ENCODE measurements around the gene FRYL.
A peak's percentile ranks its signal among the peaks of the same experiment; 100 is the strongest.
"Not testable (repeated sequence)": the region's sequence is repeated elsewhere in the genome, so short reads cannot be mapped to it uniquely, and the experiment has no call there.

Gene FRYL

DNA sequence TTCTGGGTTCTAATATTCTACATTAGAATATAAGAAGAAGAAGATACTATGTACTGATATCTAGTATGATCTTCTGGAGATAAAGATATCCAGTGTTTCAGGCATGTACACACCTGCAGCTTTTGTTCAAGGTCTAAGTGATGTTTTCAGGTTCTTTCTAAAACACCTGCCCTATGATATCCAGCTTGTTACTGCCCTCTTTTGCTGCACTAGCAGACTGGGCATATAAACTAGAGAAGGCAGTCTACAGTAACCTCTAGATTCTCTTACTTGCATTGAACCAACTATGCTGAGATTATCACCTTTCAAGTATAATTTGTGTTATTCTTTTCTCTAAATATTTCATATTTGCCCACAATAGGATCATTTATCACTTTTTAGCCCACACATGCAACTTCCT lies 1.9 kb upstream of the FRYL start:
- DNase-seq = no peak

DNA sequence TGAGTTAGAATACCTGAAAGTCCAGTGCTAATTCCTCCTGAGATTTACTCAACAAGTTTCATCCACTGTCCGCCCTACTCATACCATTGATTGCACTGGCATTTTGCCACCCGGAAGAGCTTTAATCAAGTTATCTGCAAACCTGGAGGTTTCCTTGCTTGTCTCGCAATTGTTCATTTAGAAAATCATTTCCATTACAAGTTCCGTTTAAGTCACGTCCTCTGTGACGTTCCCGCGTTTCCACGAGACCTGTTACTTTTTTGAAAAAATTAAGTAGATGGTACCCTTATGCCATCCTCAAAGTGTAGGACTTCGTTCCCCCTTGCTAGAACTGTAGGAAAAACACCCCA lies 761 bp upstream of the FRYL start:
- DNase-seq = peak; percentile 22 to 28

DNA sequence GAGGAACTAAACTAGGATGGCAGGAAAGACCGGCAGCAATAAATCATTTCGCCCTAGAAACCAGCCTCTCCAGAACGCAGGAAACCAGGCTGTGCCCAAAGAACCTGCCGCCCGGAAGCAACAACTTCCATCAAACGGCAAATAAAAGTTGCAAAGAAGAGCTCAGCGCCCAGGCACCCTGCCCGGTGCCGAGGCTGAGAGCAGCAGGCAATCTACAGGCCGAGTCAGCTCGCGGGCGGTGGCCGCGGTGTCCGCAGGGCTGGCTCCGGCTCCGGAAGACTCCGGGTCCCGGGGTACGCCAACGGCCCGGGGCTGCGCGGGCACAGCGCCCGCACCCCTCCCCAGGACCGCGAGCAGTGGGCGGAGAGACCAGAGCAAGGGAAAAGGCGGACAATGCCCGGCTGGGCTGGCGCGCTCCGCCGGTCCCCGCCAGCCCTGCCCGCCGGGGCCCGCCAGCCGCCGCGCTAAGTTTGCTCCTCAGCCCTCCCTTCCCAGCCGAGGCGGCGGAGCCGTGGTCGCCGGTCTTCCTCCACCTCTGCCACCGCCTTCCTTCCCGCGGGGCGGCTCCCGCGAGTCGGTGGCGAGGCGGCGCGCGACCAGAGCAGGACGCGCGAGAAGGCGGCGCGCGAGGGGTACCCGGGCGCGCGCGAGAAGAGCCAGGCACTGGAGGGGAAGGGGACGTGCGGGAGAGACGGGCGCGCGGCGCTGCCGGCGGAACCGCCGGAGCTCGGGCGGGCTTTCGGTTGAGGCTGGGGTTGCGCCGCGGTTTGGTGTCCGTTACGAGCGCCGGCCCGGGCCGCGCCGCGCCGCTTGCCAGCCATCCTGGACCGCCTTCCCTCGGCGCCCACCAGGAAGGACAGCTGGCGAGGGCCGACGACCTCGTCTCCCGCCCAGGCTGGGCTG lies 733 bp downstream of the FRYL start:
- DNase-seq = peak; percentile 46 to 58

DNA sequence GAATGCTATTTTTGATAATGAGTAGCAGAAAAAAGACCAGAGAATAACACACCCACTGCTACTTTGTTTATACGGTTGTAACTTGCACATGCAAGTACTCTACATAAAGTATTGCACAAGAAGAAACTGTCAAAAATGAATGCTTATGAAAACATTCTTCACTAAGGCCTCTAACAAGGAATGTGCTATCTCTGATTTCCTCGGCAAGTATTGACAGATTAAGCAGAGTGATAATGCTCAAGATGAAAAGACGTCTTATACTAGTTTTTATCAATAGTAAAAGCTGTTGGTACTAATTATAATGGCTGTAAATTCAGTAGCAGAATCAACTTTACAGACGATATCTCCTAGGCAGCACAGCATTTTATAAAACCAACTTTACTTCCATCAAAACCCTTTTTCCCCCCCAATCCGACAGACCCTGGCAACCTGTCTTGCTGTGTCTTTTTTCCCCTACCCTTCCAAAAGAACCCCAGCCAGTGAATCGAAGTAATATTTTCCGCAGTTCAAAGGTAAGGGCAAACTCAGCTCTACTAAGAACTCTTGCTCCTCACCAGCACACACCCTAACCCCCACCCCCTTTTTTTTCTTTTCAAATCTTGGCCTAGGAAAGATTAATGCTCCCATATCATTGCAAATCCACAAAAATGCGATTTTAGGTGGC lies 1.5 kb downstream of the FRYL start:
- DNase-seq = peak in 1 of 2 donors; percentile 25

DNA sequence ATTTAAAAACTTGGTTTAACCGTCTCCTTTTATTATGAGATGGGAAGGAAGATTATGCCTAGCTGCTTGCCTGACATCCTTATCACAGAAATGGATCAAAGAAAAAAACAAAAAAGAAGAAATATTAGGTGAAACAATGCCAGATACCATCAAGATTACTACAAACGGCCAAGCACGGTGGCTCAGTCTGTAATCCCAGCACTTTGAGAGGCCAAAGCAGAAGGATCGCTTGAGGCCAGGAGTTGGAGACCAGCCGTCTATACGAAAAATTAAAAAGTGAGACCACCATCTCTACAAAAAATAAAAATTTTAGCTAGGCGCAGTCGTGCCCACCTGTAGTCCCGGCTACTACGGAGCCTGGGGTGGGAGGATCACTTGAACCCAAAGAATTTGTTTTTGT lies 2.3 kb downstream of the FRYL start:
- no peak for DNase-seq

DNA sequence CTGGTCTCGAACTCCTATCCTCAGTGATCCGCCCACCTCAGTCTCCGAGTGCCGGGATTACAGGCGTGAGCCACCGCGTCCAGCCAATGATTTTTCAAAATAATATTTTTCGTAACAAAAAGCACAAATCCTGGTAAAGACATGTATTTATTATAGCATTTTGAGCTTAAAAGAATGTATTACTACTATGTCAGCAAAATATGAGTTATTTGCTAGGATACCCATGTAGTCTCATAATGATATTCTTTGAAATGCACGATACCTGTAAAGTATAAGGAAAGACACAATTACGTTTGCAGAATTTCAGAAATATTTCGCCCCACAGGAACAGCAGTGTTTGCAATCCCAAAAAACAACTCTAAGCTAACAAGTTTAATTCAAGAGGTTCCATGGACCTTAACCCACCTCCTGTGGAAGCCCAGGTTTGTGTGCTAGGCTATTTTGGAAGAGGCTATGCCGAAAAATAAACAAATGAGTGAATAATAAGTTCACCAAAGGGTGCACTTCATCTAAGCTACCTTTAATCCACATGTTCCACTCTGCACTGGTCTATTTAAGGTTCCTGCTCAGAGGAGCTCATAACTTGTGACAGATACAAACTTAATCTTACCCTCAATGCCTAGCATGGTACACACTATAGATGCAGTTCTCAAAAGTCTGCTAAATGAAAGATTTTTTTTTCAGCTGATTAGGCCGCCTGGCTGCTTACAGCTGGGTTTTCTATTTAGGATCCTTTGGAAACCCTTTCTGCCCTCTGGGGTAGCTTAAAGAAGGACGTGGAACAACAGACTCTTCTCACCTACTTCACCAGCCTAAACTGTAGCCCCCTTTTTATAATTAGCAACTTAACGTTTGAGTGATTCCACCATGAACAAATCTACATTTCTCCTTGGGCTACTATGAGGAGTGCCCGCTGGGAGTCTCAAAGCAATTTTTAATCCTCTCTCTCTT lies 5.0 kb downstream of the FRYL start:
- DNase-seq = no peak

DNA sequence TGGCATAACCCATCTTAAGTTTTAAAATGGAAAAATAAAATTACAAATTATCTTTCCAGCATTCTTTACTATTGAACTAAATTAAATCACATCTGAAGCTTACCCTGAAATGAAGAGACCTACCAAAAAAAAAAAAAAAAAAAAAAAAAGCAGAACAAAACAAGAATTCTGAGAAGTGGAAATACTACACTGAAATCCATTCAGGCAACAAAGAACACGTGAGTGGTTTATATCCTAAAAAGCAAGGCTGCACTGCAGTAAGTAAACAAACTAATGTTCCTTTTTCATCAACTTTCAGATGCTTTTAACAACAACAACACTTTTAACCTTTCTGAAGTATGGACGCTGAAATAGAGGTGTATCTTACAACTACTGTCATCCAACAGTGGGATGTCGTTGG lies 7.5 kb downstream of the FRYL start:
- DNase-seq = no peak

DNA sequence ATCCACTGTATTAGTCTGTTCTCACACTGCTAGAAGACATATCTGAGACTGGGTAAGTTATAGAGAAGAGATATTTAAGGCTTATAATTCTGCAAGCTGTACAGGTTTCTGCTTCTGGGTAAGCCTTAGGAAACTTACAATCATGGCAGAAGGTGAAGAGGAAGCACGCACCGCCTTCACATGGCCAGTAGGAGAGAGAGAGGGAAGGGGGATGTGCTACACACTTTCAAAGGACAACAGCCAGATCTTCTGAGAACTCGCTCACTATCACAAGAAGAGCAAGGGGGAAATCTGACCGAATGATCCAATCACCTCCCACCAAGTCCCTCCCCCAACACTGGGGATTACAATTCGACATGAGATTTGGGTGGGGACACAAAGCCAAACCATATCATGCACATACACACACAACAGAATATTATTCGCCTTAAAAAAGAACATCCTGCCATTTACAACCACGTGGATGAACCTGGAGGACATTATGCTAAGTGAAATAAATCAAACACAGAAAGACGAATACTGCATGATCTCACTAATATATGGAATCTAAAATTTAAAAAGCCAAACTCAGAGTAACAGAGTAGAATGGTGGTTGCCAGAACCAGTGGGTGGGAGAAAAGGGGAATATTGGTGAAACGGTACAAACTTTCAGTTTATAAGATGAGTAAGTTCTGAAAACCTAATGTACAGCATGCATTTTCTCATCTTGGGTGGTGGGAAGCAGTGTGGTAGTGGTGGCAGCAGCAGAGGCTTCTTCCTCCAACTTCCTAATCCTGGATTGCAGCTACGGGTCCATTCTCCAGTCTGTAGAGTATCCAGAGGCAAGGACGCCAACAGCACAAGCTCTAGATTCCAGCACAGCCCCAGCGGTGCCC lies 12.8 kb downstream of the FRYL start:
- DNase-seq = no peak

DNA sequence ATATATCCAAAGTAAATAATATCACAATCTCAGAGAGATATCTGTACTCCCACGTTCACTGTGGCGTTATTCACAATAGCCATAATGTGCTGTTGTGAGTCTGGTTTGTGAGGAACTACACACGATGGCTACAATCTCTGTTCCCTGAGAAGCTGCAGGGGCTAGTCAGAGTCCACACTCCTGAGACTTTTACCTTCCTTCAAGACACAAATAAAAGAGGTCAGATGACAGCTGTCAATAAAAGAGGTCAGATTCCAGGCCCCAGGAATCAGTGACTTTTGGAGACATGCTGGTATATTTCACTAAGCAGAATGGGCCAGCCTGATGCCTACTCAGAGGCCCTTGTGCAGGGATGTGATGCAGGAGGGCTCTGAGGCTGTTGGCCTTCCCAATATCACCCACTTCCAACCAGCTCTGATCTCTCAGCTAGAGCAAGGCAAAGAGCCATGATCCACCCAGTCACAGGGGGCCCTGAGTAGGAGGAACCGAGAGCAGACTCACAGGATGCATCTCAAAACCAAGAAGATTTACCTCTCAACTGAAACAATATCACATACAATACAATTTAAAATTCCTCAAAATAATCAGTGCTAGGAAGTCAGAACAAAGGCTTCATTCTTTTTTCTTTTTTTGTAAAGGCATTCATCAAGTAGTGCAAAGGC lies 13.8 kb downstream of the FRYL start:
- DNase-seq = no peak

DNA sequence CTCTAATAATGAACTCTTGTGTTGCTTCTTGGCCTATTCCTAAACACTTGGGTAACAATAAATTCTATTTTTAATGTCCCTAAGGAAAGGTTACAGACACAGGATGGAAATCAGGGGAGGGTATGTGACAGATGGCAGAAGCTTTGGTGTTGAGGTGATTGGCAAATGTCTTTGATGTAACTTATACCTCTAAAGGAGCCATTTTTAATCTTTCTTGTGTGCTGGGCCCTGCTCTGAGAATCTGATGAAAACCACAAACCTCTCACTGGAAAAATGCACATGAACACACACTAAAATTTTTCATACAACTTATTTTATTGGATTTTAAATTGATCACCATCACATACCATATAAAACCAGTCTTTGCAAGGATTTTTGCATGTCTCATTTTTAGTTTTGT lies 17.7 kb downstream of the FRYL start:
- no peak for DNase-seq

DNA sequence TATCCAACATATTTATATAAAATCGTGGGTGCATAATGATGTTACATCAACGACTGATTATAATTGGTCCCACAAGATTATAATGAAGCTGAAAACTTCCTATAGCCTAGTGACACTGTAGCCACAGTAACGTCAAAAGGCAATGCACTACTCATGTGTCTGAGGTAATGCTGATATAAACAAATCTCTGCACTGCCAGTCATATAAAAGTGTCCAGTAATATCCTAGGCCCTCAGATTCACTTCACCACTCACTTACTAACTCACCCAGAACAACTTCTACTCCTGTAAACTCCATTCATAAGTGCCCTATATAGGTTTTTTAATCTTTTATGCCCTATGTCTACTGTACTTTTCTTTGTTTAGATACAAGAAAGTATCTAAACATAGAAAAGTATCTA lies 18.8 kb downstream of the FRYL start:
- no peak for DNase-seq

DNA sequence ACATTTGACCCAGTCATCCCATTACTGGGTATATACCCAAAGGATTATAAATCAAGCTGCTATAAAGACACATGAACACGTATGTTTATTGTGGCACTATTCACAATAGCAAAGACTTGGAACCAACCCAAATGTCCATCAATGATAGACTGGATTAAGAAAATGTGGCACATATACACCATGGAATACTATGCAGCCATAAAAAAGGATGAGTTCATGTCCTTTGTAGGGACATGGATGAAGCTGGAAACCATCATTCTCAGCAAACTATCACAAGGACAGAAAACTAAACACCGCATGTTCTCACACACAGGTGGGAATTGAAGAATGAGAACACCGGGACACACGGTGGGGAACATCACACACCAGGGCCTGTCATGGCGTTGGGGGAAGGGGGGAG lies 21.4 kb downstream of the FRYL start:
- not testable (repeated sequence) for DNase-seq

DNA sequence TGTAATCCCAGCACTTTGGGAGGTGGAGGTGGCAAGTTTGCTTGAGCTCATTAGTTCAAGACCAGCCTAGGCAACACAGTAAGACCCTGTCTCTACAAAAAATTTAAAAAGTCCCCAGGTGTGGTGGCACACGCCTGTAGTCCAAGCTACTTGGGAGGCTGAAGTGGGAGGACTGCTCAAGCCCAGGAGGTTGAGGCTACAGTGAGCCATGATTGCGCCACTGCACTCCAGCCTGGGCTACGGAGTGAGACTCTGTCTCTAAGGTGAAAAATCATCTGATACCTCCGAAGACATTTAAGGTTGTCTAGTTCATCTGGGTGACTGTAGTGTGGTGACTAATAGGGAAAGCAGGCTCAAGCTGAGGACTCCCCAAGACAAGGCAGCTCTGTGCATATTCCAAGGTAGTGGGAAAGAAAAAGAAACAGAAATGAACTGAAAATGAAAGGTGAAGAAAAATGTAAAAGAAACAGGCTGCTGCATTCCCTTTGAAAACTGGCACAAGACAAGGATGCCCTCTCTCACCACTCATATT lies 23.3 kb downstream of the FRYL start:
- DNase-seq = peak in 1 of 2 donors; percentile 22

DNA sequence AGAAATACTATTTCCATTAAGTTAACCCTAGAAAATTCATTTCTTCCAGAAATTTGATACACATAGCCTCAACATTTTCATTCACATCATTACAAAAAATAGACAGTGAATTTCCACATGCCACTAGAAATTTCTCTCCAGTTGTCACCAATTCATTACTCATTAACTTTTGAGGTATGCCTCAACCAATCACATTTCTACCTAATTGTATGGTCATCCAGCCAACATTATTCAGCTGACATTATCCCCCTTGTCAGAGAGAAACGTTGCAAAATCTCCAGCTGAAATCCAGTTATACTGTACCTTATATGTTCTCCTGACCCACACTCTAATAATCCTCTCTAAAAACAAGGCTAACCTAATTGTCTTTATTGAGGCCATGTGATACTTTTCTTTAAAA lies 24.8 kb downstream of the FRYL start:
- no peak for DNase-seq

DNA sequence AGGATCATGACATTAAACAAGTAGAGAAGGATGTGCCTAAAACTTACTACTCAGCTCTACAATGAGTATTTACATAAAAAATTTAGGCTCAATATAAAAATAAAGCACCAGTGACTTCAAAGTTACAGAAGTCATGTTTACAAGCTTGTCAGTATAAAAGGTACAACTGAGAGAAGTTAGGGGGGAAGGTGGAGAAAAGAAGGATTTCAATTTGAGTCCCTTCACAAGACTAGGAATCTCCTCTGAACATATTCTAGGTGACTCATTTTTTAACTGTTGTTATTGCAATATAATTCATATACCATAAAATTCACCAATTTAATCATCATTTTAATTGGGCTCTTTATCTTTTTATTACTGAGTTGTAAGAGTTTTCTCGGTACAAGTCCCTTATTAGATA lies 26.9 kb downstream of the FRYL start:
- no peak for DNase-seq

DNA sequence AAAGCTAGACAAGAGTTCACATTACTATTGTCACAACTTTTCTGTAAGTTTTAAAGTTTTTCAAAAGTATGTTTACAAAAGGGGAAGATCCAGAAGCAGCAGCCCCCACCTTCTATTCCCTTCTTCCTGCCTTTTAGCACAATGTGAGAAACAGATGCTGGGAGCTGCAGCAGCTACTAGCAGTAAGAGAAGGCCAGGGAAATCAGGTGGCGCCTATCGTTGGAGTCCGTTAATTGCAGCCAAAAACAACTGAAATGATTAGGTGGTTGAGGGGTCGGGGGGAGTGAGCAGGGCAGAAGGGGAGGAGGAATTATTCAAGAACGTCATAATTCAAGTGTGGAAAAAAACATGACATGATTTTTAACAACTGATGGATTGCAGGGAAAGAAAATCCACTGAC lies 27.4 kb downstream of the FRYL start:
- DNase-seq = no peak

DNA sequence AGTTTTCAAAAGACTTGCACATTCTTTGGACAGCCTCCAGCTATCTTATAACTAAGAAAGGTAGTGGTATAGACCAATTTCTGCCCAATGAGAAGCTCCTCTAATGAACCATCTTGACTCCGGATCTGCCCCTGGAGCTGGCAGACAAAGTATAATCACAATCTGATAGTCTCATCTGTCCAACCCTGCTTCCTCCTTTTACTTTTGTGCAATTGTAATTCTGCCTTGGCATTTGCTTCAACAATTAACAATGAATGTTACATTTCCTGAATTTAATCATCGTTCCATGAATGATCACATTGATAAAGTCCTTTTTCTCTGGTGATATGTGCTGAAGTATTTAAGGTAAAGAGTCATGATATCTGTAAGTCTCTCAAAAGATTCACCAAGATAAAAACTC lies 27.8 kb downstream of the FRYL start:
- no peak for DNase-seq

DNA sequence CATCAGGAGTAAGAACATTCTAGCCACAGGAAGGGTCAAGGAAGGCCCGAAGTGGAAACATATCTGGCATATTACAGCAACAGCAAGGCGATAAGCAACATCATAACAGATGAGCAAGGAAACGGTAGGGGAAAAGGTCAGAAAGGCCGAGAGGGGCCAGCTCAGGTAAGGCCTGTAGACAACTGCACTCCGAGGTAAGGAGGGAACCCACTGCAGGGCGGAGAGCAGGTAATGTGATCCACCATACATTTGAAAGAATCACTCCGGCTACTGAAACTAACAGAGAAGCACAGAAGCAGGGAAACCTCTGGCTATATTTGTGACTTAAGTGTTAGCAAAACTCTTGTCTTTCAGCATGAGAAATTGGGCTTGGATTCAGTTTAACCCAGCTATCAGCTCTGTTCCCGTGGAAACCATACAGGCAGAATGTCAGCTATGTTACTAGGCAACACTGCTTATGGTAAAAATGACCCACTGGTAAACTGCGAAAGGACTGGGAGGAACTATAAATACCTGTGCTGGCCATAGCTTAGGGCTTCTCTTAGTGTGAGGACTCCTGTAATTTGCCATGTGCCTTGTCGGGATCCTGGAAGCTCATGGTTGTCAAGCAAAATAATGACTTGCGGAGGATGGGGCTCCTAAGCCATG lies 31.0 kb downstream of the FRYL start:
- DNase-seq = no peak

DNA sequence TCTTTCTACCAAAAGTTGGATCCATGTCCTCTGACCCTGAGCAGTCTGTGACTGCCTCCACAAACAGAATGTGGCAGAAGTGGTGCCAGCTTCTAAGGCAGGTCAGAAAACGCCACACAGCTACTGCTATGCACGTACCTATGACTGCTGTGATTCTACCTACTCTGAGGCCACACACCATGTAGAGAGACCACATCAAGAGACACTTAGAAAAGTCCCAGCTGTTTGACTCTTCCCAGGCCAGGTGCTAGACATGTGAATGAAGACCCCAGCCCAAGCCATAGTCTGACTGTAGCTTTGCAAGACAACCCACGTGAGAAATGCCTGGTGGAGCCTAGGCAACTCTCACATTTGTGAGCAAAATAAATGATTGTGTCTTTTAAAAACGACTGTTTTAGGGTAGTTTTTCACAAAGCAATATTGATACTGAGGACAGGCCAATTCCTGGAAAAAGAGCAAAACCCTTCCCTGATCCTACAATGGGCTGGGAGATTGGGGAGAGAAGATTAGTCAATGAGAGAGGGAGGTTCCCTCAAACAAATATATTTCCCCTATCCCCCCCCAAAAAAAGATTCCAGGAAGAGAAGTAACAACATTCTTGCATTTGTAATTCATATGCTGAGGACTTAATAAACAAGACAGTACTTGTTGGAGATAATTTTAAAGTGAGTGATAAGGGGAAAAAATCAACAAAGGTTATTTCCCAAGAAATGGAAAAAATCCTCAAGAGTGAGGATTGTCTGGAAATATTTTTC lies 33.3 kb downstream of the FRYL start:
- DNase-seq = no peak

DNA sequence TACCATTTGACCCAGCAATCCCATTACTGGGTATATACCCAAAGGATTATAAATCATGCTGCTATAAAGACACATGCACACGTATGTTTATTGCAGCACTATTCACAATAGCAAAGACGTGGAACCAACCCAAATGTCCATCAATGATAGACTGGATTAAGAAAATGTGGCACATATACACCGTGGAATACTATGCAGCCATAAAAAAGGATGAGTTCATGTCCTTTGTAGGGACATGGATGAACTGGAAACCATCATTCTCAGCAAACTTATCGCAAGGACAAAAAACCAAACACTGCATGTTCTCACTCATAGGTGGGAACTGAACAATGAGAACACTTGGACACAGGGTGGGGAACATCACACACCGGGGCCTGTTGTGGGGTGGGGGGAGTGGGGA lies 34.9 kb downstream of the FRYL start:
- DNase-seq = not testable (repeated sequence)
